Measurements from ENCODE around the gene GINS2.

GINS2 gene

GRCh38 chr16:85686912-85687591 is 1.7 kb downstream of the GINS2 start:
- H3K9me3 ChIP-seq (ENCODE audit: control insufficient read depth in 1 of 2, low read length in 2 of 2) = no peaks in the 10 kb centered on the region
- no peaks in the 10 kb centered on the region for H3K36me3 ChIP-seq (ENCODE audit: control insufficient read depth in 1 of 2, insufficient read depth in 2 of 2, low read length in 2 of 2)
- H3K4me3 ChIP-seq (ENCODE audit: low read depth in 1 of 2, low read length in 2 of 2) = no peak overlapping the region
- peaks cover 4% of the 10 kb centered on the region for H3K27me3 ChIP-seq (ENCODE audit: low read depth, low read length)
- no peak overlapping the region for H3K27ac ChIP-seq (ENCODE audit: low read length)
- H3K4me1 ChIP-seq (ENCODE audit: control insufficient read depth in 1 of 2, insufficient read depth in 2 of 2, low read length in 2 of 2) = peaks cover 0 to 17% of the 10 kb centered on the region in 2 donors

DNA sequence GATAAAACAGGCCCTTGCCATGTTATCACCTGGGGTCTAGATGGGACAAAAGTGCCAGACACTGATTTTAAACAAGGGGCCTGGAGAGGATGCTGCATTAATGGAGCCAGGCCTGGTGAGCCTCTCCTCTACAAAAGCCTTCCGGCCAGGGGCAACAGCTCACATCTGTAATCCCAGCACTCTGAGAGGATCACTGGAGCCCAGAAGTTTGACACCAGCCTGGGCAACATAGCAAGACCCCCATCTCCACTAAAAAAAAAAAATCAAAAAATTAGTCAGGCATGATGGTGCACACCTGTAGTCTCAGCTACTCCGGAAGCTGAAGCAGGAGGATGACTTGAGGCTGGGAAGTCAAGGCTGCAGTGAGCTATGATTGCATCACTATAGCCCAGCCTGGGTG is 3.5 kb downstream of the GINS2 start:
- H3K36me3 ChIP-seq (ENCODE audit: control insufficient read depth in 1 of 2, insufficient read depth in 2 of 2, low read length in 2 of 2) = no peaks in the 10 kb centered on the region
- peaks cover 0 to 12% of the 10 kb centered on the region in 2 donors for H3K4me1 ChIP-seq (ENCODE audit: control insufficient read depth in 1 of 2, insufficient read depth in 2 of 2, low read length in 2 of 2)
- H3K9me3 ChIP-seq (ENCODE audit: control insufficient read depth in 1 of 2, low read length in 2 of 2) = no peaks in the 10 kb centered on the region
- no peak overlapping the region for H3K4me3 ChIP-seq (ENCODE audit: low read depth in 1 of 2, low read length in 2 of 2)
- H3K27ac ChIP-seq (ENCODE audit: low read length) = no peak overlapping the region
- H3K27me3 ChIP-seq (ENCODE audit: low read depth, low read length) = peaks cover 4% of the 10 kb centered on the region

- no peaks in the 10 kb centered on the region for H3K9me3 ChIP-seq (ENCODE audit: control insufficient read depth in 1 of 2, low read length in 2 of 2)
- H3K4me1 ChIP-seq (ENCODE audit: control insufficient read depth in 1 of 2, insufficient read depth in 2 of 2, low read length in 2 of 2) = peaks cover 0 to 5% of the 10 kb centered on the region in 2 donors
- H3K36me3 ChIP-seq (ENCODE audit: control insufficient read depth in 1 of 2, insufficient read depth in 2 of 2, low read length in 2 of 2) = no peaks in the 10 kb centered on the region
- no peaks in the 10 kb centered on the region for H3K27me3 ChIP-seq (ENCODE audit: low read depth, low read length)
- no peak overlapping the region for H3K27ac ChIP-seq (ENCODE audit: low read length)
- no peak overlapping the region for H3K4me3 ChIP-seq (ENCODE audit: low read depth in 1 of 2, low read length in 2 of 2)
These were observed 5.4 kb downstream of the GINS2 start for GRCh38 chr16:85683363-85683762.

DNA sequence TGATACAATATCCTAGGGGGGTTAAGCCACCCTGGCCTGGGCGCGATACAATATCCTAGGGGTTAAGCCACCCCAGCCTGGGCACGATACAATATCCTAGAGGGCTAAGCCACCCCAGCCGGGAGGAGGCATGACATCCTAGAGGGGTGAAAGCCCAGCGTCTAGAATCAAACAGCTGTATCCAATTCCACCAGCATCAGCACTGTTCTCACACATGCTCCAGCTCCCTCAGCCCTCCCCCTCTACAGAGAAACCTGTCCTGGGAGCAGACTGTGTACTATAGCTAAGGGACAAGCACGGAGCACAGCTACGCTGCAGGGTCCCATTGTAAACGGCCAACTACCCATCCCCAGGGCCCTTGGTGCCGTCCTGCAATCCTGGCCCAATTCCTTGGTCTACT is 6.2 kb downstream of the GINS2 start:
- Histone ChIP-seq H3K4me1 (ENCODE audit: control insufficient read depth in 1 of 2, insufficient read depth in 2 of 2, low read length in 2 of 2) (no peaks in the 10 kb centered on the region), H3K36me3 (ENCODE audit: control insufficient read depth in 1 of 2, insufficient read depth in 2 of 2, low read length in 2 of 2) (no peaks in the 10 kb centered on the region), H3K4me3 (ENCODE audit: low read depth in 1 of 2, low read length in 2 of 2) (no peak overlapping the region), H3K27me3 (ENCODE audit: low read depth, low read length) (no peaks in the 10 kb centered on the region), H3K27ac (ENCODE audit: low read length) (no peak overlapping the region), H3K9me3 (ENCODE audit: control insufficient read depth in 1 of 2, low read length in 2 of 2) (no peaks in the 10 kb centered on the region)

- no peak overlapping the region for H3K27ac ChIP-seq (ENCODE audit: low read length)
- H3K4me3 ChIP-seq (ENCODE audit: low read depth in 1 of 2, low read length in 2 of 2) = no peak overlapping the region
- H3K36me3 ChIP-seq (ENCODE audit: control insufficient read depth in 1 of 2, insufficient read depth in 2 of 2, low read length in 2 of 2) = no peaks in the 10 kb centered on the region
These were observed 7.5 kb downstream of the GINS2 start for GRCh38 chr16:85681255-85681654.

GRCh38 chr16:85680352-85680944 is 8.3 kb downstream of the GINS2 start:
- Histone ChIP-seq H3K4me1 (ENCODE audit: control insufficient read depth in 1 of 2, insufficient read depth in 2 of 2, low read length in 2 of 2) (no peaks in the 10 kb centered on the region), H3K36me3 (ENCODE audit: control insufficient read depth in 1 of 2, insufficient read depth in 2 of 2, low read length in 2 of 2) (peaks cover under 1 to 3% of the 10 kb centered on the region in 2 donors), H3K4me3 (ENCODE audit: low read depth in 1 of 2, low read length in 2 of 2) (no peak overlapping the region), H3K27ac (ENCODE audit: low read length) (no peak overlapping the region), H3K27me3 (ENCODE audit: low read depth, low read length) (no peaks in the 10 kb centered on the region), H3K9me3 (ENCODE audit: control insufficient read depth in 1 of 2, low read length in 2 of 2) (no peaks in the 10 kb centered on the region)

More at GRCh38 chr16:85681255-85681654, 7.5 kb downstream of the GINS2 start:
- no peaks in the 10 kb centered on the region for H3K9me3 ChIP-seq (ENCODE audit: control insufficient read depth in 1 of 2, low read length in 2 of 2)
- no peaks in the 10 kb centered on the region for H3K4me1 ChIP-seq (ENCODE audit: control insufficient read depth in 1 of 2, insufficient read depth in 2 of 2, low read length in 2 of 2)
- no peaks in the 10 kb centered on the region for H3K27me3 ChIP-seq (ENCODE audit: low read depth, low read length)

GRCh38 chr16:85679870-85680269 is 8.9 kb downstream of the GINS2 start:
- Histone ChIP-seq H3K36me3 (ENCODE audit: control insufficient read depth in 1 of 2, insufficient read depth in 2 of 2, low read length in 2 of 2) (peaks cover 7 to 9% of the 10 kb centered on the region in 2 donors), H3K27me3 (ENCODE audit: low read depth, low read length) (no peaks in the 10 kb centered on the region), H3K27ac (ENCODE audit: low read length) (no peak overlapping the region), H3K4me3 (ENCODE audit: low read depth in 1 of 2, low read length in 2 of 2) (no peak overlapping the region), H3K9me3 (ENCODE audit: control insufficient read depth in 1 of 2, low read length in 2 of 2) (no peaks in the 10 kb centered on the region), H3K4me1 (ENCODE audit: control insufficient read depth in 1 of 2, insufficient read depth in 2 of 2, low read length in 2 of 2) (no peaks in the 10 kb centered on the region)

- Histone ChIP-seq H3K27me3 (ENCODE audit: low read depth, low read length) (no peaks in the 10 kb centered on the region), H3K27ac (ENCODE audit: low read length) (no peak overlapping the region), H3K9me3 (ENCODE audit: control insufficient read depth in 1 of 2, low read length in 2 of 2) (no peaks in the 10 kb centered on the region), H3K4me3 (ENCODE audit: low read depth in 1 of 2, low read length in 2 of 2) (no peak overlapping the region), H3K4me1 (ENCODE audit: control insufficient read depth in 1 of 2, insufficient read depth in 2 of 2, low read length in 2 of 2) (peaks cover 0 to 4% of the 10 kb centered on the region in 2 donors), H3K36me3 (ENCODE audit: control insufficient read depth in 1 of 2, insufficient read depth in 2 of 2, low read length in 2 of 2) (peaks cover 9 to 19% of the 10 kb centered on the region in 2 donors)
These were observed 9.9 kb downstream of the GINS2 start for GRCh38 chr16:85678821-85679220.

DNA sequence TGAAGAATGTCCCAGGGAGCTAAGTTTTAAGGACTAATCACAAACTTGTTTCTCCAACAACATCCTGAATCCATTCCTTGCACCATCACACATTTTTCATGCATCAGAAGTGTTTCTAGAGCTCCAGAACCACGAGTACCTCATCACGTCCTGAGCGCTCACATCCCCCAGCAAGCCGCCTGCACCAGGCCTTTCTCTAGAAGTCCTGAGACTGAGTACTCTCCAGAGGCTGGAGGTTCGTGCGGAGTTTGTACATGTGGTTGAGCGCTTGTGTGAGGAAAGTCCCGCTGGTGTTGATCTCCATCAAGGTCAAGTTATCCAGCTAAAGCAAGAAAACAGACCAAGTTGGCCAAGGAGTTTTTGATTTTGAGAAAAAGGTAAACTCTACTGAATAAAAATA is 10.7 kb downstream of the GINS2 start:
- H3K9me3 ChIP-seq (ENCODE audit: control insufficient read depth in 1 of 2, low read length in 2 of 2) = no peaks in the 10 kb centered on the region

DNA sequence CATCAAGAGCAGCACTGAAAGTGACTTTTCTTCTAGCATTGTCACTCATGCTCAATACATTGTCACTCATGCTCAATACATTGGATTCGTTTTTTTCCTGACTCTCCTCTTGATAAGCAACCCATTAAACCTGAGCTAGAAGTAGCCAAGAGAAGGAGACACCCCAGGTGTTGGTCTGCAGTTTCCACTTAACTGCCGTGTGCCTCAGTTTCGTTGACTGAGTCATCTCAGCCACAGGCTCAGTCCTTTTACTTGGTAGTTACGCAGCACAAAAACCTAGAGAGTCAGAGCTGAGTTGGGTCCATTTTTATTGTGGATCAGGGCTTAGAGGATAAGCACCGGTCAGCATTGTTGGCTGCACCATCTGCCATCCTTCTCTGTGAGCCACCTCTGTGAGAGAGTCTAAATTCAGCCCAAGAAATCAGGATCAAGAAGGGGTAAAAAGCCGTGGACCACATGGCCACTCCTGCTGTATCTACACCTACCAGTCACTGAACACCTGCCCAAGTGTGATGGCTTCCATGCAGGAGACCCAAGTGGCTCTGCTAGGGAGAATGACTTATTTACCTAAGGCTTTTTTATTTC is 11.3 kb downstream of the GINS2 start:
- Histone ChIP-seq H3K4me3 (ENCODE audit: low read depth in 1 of 2, low read length in 2 of 2) (no peak overlapping the region), H3K9me3 (ENCODE audit: control insufficient read depth in 1 of 2, low read length in 2 of 2) (no peaks in the 10 kb centered on the region), H3K4me1 (ENCODE audit: control insufficient read depth in 1 of 2, insufficient read depth in 2 of 2, low read length in 2 of 2) (peaks cover 0 to 8% of the 10 kb centered on the region in 2 donors), H3K27me3 (ENCODE audit: low read depth, low read length) (no peaks in the 10 kb centered on the region), H3K36me3 (ENCODE audit: control insufficient read depth in 1 of 2, insufficient read depth in 2 of 2, low read length in 2 of 2) (peaks cover 13 to 25% of the 10 kb centered on the region in 2 donors), H3K27ac (ENCODE audit: low read length) (no peak overlapping the region)

More for the DNA sequence above, 10.7 kb downstream of the GINS2 start:
- Histone ChIP-seq H3K4me1 (ENCODE audit: control insufficient read depth in 1 of 2, insufficient read depth in 2 of 2, low read length in 2 of 2) (peaks cover 0 to 8% of the 10 kb centered on the region in 2 donors), H3K27ac (ENCODE audit: low read length) (no peak overlapping the region), H3K4me3 (ENCODE audit: low read depth in 1 of 2, low read length in 2 of 2) (no peak overlapping the region), H3K27me3 (ENCODE audit: low read depth, low read length) (no peaks in the 10 kb centered on the region), H3K36me3 (ENCODE audit: control insufficient read depth in 1 of 2, insufficient read depth in 2 of 2, low read length in 2 of 2) (peaks cover 9 to 20% of the 10 kb centered on the region in 2 donors)

DNA sequence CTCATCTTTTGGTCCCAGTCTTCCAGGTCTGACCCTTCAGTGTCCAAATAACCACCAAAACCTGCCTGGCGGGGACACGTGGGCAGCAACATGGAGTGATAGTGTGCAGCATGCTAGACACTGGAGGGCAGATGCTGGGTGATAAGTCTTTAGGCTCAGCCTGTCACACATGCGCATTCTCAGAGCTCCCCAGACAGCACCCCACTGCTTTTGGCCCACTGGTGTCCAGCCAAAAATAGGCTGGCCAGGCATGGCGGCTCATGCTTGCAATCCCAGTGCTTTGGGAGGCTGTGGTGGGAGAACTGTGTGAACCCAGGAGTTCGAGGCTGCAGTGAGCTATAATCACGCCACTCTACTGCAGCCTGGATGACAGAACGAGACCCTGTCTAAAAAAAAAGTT is 12.3 kb downstream of the GINS2 start:
- Histone ChIP-seq H3K36me3 (ENCODE audit: control insufficient read depth in 1 of 2, insufficient read depth in 2 of 2, low read length in 2 of 2) (peaks cover 22 to 30% of the 10 kb centered on the region in 2 donors), H3K27me3 (ENCODE audit: low read depth, low read length) (no peaks in the 10 kb centered on the region), H3K27ac (ENCODE audit: low read length) (no peak overlapping the region), H3K4me1 (ENCODE audit: control insufficient read depth in 1 of 2, insufficient read depth in 2 of 2, low read length in 2 of 2) (peaks cover 0 to 8% of the 10 kb centered on the region in 2 donors), H3K4me3 (ENCODE audit: low read depth in 1 of 2, low read length in 2 of 2) (no peak overlapping the region), H3K9me3 (ENCODE audit: control insufficient read depth in 1 of 2, low read length in 2 of 2) (no peaks in the 10 kb centered on the region)
